Glomerular visceral epithelial cell (primary cell): ENCODE results near the gene NPHP1.
"Not testable (repeated sequence)": the region's sequence is repeated elsewhere in the genome, so short reads cannot be mapped to it uniquely, and the experiment has no call there.

Source experiments
- DNase-seq: peaks from one replicate; pipeline ENCODE4 v3.0.0-alpha.2; 2016; ENCODE audit errors: extremely low spot score

The NPHP1 gene

GRCh38 chr2:110104025-110104771, 100.6 kb downstream of the NPHP1 start:
- peak; percentile 98 for DNase-seq

- DNase-seq, result no peak
Measured at GRCh38 chr2:110103061-110103961, 101.5 kb downstream of the NPHP1 start.

GRCh38 chr2:110101901-110102803, 102.7 kb downstream of the NPHP1 start:
- peak; percentile 94 for DNase-seq

- peak; percentile 100 for DNase-seq
Measured at GRCh38 chr2:110101280-110101844, 103.5 kb downstream of the NPHP1 start.

- not testable (repeated sequence) for DNase-seq
Measured at GRCh38 chr2:110100880-110101279, 103.9 kb downstream of the NPHP1 start.

- DNase-seq, result no peak
Measured at GRCh38 chr2:110100480-110100879, 104.3 kb downstream of the NPHP1 start.

- DNase-seq, result no peak
Measured at GRCh38 chr2:110099471-110100225, 105.2 kb downstream of the NPHP1 start.

GRCh38 chr2:110099038-110099425, 105.8 kb downstream of the NPHP1 start:
- no peak for DNase-seq

- DNase-seq, result no peak
Measured at GRCh38 chr2:110097506-110098220, 107.2 kb downstream of the NPHP1 start.

GRCh38 chr2:110095994-110096633, 108.7 kb downstream of the NPHP1 start:
- DNase-seq, result no peak

- DNase-seq, result not testable (repeated sequence)
Measured at GRCh38 chr2:110094884-110095534, 109.8 kb downstream of the NPHP1 start.

- not testable (repeated sequence) for DNase-seq
Measured at GRCh38 chr2:110093924-110094323, 110.9 kb downstream of the NPHP1 start.

GRCh38 chr2:110090164-110090563, 114.6 kb downstream of the NPHP1 start:
- DNase-seq, result not testable (repeated sequence)

GRCh38 chr2:110083757-110084156, 121.1 kb downstream of the NPHP1 start:
- not testable (repeated sequence) for DNase-seq

- DNase-seq, result not testable (repeated sequence)
Measured at GRCh38 chr2:110083162-110083561, 121.7 kb downstream of the NPHP1 start.

GRCh38 chr2:110078104-110078503, 126.7 kb downstream of the NPHP1 start:
- DNase-seq, result not testable (repeated sequence)

GRCh38 chr2:110075896-110076295, 128.9 kb downstream of the NPHP1 start:
- DNase-seq, result not testable (repeated sequence)
